BE2C (cell line): ENCODE data around the gene HNRNPUL1. TPM values are rescaled to one million over a fixed set of nuclear protein-coding genes. Genes with fewer than 3 reads are reported as not detected.

Experiments
- DNase-seq: peaks from one replicate; pipeline ENCODE4 v3.0.0-alpha.2; 2020
- H3K27me3 ChIP-seq: fragments of 250-450 bp; sonication (Bioruptor Pico); 2 replicates; pipeline ENCODE4 v1.5.1; 2020; ENCODE audit warnings: mild to moderate bottlenecking
- H3K36me3 ChIP-seq: fragments of 250-450 bp; sonication (Bioruptor Pico); 2 replicates; pipeline ENCODE4 v1.5.1; 2020; ENCODE audit warnings: mild to moderate bottlenecking
- H3K4me1 ChIP-seq: fragments of 250-450 bp; sonication (Bioruptor Pico); 2 replicates; pipeline ENCODE4 v1.5.1; 2020
- H3K4me3 ChIP-seq: 2 replicates; pipeline ENCODE4 v1.5.1; 2011; ENCODE audit warnings: low read depth, low read length
- H3K9me3 ChIP-seq: fragments of 250-450 bp; sonication (Bioruptor Pico); 2 replicates; pipeline ENCODE4 v1.5.1; 2020
- polyA plus RNA-seq: library from polyadenylated mRNA; unstranded; fragments of >200 nt; gene quantifications from one replicate; pipeline ENCODE4 v1.2.1, GENCODE V29; 2012; ENCODE audit warnings: low read depth, missing spikeins; ENCODE audit not compliant: insufficient read length, insufficient read depth
- TF ChIP-seq, protein P1 (sequence below): IDR thresholded peaks from 2 replicates; pipeline ENCODE4 v1.5.1; 2012; ENCODE audit warnings: mild to moderate bottlenecking, low read depth, low read length

Gene HNRNPUL1
- 344 TPM for polyA plus RNA-seq

DNA sequence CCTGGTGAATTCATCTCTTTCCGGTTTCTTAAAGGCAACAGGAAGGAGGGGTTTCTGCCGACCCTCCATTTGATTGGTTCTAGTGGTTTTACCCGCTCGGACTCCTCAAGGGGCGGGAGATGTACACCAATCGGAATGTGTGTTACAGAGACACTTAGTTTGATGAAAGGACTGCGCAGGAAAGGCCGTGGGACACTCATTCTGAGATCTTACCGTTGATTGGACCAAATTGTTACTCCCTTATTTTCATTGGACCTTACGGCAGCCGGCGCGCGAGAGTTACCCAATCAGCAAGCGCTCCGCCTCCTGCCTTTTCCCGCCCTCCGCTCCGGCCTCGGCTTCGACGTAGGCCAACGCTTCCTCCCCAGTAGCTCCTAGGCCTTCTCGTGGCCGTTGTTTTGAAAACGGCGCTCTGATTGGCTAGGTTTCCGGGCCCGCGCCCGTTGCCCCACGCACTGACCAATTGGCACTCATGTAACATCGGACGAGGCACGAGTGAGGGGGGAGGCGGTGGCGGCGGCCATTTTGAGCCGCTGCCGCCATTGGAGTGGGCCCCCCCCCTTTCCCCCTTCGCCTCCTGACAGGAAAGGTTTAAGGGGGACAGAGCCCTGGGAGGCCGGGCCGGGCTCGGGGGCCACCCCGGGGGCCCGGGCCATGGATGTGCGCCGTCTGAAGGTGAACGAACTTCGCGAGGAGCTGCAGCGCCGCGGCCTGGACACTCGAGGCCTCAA is at the start of gene HNRNPUL1:
Gene HNRNPUL1 (plus strand): TSS at position 523 of the 731 bp plus-strand sequence. CDS start 132 bp downstream, at position 655.
- Histone ChIP-seq H3K27me3 (peaks cover 4% of the 10 kb centered on the region; the same call in 1 of the 2 replicates), H3K9me3 (no peaks in the 10 kb centered on the region), H3K4me3 (peak within 1 kb of the TSS; percentile 94), H3K4me1 (no peaks in the 10 kb centered on the region), H3K36me3 (peaks cover 34% of the 10 kb centered on the region)
- DNase-seq, result peak; percentile 97
- TF ChIP-seq, protein P1, sequence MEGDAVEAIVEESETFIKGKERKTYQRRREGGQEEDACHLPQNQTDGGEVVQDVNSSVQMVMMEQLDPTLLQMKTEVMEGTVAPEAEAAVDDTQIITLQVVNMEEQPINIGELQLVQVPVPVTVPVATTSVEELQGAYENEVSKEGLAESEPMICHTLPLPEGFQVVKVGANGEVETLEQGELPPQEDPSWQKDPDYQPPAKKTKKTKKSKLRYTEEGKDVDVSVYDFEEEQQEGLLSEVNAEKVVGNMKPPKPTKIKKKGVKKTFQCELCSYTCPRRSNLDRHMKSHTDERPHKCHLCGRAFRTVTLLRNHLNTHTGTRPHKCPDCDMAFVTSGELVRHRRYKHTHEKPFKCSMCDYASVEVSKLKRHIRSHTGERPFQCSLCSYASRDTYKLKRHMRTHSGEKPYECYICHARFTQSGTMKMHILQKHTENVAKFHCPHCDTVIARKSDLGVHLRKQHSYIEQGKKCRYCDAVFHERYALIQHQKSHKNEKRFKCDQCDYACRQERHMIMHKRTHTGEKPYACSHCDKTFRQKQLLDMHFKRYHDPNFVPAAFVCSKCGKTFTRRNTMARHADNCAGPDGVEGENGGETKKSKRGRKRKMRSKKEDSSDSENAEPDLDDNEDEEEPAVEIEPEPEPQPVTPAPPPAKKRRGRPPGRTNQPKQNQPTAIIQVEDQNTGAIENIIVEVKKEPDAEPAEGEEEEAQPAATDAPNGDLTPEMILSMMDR, result 0 out of 2 replicates have a peak, but pooled peaks have one; percentile 4

DNA sequence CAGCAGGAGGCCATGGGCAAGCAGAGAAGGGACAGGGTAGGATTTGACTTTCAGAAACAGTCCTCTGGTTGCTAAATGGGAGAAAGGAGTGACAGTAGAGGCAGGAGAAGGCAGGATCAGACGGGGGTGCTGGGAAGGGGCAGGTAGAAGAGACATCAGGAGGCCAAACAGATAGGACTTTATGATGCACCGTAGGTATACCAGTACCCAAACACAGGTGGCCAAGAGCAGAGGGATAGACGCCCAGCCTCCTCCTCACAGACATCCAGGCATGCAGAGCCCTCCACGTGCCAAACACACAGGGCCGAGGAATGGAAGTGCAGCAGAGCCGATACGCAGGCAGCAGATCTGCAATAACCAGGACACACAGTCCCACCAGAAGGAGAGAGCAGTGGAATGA is 46.4 kb upstream of the HNRNPUL1 start:
- TF ChIP-seq, protein P1, result no peak
- Histone ChIP-seq H3K27me3 (peaks cover 35% of the 10 kb centered on the region), H3K4me3 (no peak overlapping the region), H3K9me3 (no peaks in the 10 kb centered on the region), H3K4me1 (no peaks in the 10 kb centered on the region), H3K36me3 (no peaks in the 10 kb centered on the region)
- no peak for DNase-seq

DNA sequence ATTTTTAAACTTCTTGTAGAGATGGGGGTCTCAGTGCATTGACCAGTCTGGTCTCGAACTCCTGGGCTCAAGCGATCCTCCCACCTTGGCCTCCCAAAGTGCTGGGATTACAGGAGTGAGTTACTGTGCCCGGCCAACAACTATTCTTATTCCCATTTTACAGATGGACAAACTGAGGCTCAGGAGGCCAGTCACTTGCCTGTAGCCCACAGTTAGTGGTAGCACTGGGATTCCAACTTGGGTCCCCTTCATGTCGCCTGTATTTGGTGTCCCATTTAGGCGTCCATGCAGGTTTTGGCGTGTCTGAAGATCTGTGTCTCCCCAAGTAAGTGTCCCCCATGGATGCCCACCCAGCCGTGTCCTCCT is 45.9 kb upstream of the HNRNPUL1 start:
- TF ChIP-seq, protein P1, result no peak
- no peaks in the 10 kb centered on the region for H3K36me3 ChIP-seq
- H3K9me3 ChIP-seq, result no peaks in the 10 kb centered on the region
- no peak overlapping the region for H3K4me3 ChIP-seq
- peaks cover 35% of the 10 kb centered on the region for H3K27me3 ChIP-seq
- no peak for DNase-seq
- H3K4me1 ChIP-seq, result no peaks in the 10 kb centered on the region

DNA sequence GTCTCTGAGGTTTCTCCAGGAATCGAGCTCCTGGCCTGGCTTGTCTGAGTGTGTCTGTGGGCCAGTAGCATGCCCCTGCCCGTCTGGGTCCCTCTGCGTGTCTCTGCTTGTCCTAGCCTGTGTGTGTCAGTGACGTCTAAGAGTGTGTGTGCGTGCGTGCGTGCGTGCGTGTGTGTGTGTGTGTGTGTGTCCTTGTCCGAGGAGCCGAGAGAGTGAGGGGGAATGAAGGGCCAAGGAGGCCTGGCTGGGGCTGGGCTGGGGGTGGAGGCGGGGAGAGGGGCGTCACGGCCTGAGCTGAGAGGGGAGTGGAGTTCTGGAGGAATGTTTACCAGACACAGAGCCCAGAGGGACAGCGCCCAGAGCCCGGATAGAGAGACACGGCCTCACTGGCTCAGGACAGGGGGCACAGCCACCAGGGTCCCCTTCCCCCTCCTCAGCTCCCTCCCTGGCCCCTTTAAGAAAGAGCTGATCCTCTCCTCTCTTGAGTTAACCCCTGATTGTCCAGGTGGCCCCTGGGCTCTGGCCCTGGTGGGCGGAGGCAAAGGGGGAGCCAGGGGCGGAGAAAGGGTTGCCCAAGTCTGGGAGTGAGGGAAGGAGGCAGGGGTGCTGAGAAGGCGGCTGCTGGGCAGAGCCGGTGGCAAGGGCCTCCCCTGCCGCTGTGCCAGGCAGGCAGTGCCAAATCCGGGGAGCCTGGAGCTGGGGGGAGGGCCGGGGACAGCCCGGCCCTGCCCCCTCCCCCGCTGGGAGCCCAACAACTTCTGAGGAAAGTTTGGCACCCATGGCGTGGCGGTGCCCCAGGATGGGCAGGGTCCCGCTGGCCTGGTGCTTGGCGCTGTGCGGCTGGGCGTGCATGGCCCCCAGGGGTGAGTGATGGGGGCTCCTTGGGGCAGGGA is 45.3 kb upstream of the HNRNPUL1 start, which contains the start of gene AXL:
Gene AXL (plus strand): TSS at position 609 of the 893 bp plus-strand sequence. CDS start 170 bp downstream, at position 779.
- H3K9me3 ChIP-seq, result no peaks in the 10 kb centered on the region
- H3K4me3 ChIP-seq, result no peak within 1 kb of the TSS
- no peaks in the 10 kb centered on the region for H3K4me1 ChIP-seq
- no peaks in the 10 kb centered on the region for H3K36me3 ChIP-seq
- H3K27me3 ChIP-seq, result peaks cover 35% of the 10 kb centered on the region
- DNase-seq, result no peak
- TF ChIP-seq, protein P1, result no peak

DNA sequence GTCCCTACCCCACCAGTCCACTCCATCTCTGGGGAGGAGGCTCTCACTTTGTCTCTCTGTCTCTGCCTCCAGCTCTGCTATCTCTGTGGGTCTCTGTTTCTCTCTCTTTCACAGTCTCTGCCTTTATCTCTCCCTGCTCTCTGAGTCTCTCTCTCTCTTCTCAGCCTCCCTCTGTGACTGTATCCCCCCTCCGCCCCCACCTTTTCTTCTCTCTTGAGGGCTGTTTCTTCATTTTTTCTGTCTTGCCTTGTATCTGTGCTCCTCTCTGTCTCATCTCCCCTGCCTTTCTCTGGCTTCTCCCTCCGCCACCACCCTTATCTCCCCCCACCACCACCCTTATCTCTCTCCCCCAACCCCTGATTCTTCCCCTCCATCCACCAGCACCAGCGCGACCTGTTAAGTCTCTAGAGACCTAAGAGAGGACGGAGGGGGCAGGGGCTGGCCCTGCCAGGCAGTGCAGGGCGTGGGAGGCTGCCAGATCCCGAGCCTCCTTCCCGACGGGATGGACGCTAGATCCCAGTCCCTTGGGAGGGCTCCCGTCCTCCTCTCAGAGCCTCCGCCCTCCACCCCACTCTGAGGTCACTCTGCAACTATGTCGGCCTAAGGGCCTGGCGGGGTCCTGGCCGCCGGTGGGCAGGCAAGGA is 44.1 kb upstream of the HNRNPUL1 start:
- H3K4me1 ChIP-seq, result no peaks in the 10 kb centered on the region
- no peak overlapping the region for H3K4me3 ChIP-seq
- peak; percentile 38 for DNase-seq
- H3K36me3 ChIP-seq, result no peaks in the 10 kb centered on the region
- peaks cover 35% of the 10 kb centered on the region for H3K27me3 ChIP-seq
- TF ChIP-seq, protein P1, result no peak
- no peaks in the 10 kb centered on the region for H3K9me3 ChIP-seq
